Spleen (tissue), 7 donors: ENCODE results near the gene ATL3.

Experiments used
- CTCF ChIP-seq, 11 experiments: fragments of 200-600 bp in 7 of 11; fragments of 450-650 bp in 4 of 11; sonication (generic) in 4 of 11; IDR thresholded peaks in 8 of 11; conservative IDR thresholded peaks in 3 of 11; 1 replicate in 7 of 11; 2 replicates in 4 of 11; pipeline versions ENCODE4 v1.4.0 to v1.8.0; 2016 to 2021; ENCODE audit warnings: antibody characterized with exemption in 11 of 11, inconsistent platforms in 4 of 11, mild to moderate bottlenecking in 1 of 11
- POLR2A ChIP-seq, 3 donors: fragments of 450-650 bp; IDR thresholded peaks; one replicate each; pipeline ENCODE4 v1.5.1; 2017; ENCODE audit warnings: antibody characterized with exemption in 3 of 3, mild to moderate bottlenecking in 1 of 3
- donor health status: DM: no; HTN: no; CAD: no; lungs with moderate emphysema.
- donor health status: DM: no; HTN: no; CAD: no.
- donor health status: DM: no; HTN: no; CAD: no.

DNA sequence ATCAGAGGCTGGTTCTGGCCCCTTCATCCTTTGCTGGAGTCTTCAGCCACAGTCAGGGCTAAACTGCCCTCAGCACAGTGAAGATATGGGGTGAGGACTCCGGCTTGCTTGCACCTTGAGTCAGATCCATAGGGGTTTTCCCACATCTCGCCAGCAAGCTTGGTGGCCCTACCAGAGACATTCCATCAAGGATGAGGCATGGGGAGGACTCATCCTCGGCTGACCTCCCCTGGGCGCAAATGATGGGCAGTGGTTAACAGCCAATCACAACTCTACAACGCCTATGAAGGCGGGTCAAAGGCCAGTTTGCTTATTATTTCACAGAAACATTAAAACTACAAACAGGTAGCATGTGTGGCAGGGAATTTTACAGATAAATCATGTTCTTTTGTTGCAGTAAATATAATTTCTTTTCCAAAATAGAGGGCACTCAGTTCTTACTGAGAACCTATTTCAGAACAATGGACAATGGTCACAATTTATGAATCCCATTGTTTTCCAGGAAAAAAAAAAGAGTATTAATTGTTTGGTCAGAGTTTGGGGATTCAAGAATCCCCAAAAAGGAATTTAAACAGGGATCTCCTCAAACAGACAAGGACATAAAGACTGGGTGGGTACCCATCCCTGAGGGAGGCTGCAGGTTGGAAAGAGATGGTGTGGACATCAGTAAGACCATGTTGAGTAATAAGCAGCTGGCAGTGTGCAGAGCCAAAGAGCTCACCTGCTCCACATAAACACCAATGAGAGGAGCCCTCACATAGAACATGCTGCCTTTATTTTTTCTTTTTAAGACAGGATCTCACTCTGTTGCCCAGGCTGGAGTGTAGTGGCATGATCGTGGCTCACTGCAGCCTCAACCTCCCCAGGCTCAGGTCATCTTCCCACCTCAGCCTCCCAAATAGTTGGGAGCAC is 71.7 kb downstream of the ATL3 start:
- TF ChIP-seq POLR2A (IDR thresholded peaks at IDR 0.05) (no peak), CTCF (IDR thresholded peaks at IDR 0.05 in 8 of 11, conservative IDR thresholded peaks at IDR 0.05 in 3 of 11) (no peak)
